HG03097 (cell line): ENCODE data around the gene TMSB15B.
"Not testable (repeated sequence)": the region's sequence is repeated elsewhere in the genome, so short reads cannot be mapped to it uniquely, and the experiment has no call there.

Source experiments
- ATAC-seq: cut with Tn5 transposase; IDR thresholded peaks from one replicate; pipeline ENCODE4 v1.9.1; 2021; ENCODE audit not compliant: unreplicated experiment, low FRiP score

The TMSB15B gene

GRCh38 chrX:104015576-104015975 lies 53.1 kb downstream of the TMSB15B start:
- not testable (repeated sequence) for ATAC-seq
